GM19467 (cell line): ENCODE data around the gene ZDHHC4.
"Not testable (repeated sequence)": the region's sequence is repeated elsewhere in the genome, so short reads cannot be mapped to it uniquely, and the experiment has no call there.

Experiments
- ATAC-seq: cut with Tn5 transposase; IDR thresholded peaks from one replicate; pipeline ENCODE4 v1.9.1; 2021; ENCODE audit warnings: mild to moderate bottlenecking, moderate library complexity; ENCODE audit not compliant: unreplicated experiment

ZDHHC4 gene

DNA sequence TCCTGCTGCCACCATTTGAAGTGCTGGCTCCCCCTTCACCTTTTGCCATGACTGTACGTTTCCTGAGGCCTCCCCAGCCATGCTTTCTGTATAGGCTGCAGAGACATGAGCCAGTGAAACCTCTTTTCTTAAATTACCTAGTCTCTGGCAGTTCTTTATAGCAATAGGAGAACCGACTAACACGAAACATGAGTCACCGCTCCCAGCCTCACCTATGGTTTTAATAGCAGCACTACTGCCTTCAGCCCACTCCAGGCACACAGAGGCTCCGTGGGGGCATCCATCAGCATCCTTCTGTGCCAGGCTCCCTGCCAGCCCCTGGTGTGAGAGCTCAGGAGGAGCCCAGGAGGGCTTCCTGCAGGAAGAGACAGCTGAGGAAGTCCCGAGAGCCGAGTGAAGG is 54.4 kb downstream of the ZDHHC4 start:
- ATAC-seq = no peak

DNA sequence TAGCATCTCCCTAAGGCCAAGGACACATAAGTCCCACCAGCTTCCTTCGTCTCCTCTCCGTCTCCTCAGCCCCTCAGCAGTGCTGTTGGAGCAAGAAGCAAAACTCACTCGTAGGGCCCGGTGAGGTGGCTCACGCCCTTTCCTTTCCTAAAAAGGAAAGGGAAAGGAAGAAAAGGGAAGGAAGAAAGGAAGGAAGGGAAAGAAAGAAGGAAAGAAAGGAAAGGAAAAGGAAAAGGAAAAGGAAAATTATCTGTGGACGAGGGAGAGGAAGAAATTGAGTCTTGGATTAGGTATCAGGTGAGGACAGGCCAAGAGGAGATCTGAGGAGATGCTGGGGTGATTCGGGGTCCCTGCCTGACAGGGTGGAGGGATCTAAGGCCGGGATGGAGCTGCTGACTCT is 56.8 kb downstream of the ZDHHC4 start:
- ATAC-seq = no peak

DNA sequence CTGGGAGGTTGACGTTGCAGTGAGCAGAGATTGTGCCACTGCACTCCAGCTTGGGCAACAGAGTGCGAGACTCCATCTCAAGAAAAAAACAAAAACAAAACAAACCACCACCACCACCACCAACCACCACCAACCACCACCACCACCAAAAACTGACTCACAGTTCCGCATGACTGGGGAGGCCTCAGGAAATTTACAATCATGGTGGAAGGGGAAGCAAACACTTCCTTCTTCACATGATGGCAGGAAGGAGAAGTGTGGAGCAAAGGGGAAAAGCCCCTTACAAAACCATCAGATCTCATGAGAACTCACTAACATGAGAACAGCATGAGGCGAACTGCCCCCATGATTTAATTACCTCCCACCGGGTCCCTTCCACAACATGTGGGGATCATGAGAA is 57.7 kb downstream of the ZDHHC4 start:
- not testable (repeated sequence) for ATAC-seq

DNA sequence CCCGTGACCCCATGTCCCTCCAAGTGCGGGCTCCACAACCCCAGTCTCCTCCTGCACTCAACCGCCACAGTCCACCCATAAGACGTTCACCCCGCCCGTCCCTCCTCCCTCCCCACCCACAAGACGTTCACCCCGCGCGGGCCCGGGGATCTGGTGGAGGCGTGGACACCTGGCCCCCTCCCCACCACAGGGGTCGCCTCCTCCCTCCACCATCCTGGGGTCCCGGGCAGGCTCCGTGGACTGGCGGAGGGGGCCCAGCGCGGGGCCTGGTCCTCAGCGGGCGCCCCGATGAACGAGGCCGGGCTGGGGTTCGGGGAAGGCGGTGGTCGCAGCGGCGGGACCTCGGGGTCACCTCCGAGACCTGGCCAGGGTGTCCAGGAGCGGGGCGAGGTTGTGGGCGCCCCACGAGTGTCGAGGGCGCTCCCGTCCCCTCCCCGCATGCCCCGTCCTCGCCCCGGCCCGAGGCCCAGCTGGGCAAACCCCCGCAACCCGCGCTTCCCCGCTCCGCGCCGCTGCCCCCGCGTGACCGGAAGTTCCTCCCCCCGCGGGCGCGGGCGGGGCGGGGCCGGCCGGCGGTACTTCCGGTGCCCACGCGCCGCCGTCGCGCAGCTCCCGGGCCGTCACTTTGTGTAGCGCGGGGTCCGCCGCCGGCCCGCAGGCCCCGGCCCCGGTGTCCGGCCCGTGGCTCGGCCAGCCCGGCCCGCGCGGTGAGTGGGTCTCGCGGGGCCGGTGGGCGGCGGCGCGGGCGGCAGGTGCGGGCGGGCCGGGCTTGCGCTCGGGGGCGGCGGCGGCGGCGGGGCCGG is 59.7 kb downstream of the ZDHHC4 start, which contains the start of gene ZNF316:
ZNF316 (plus strand) TSS at position 578 of the 803 bp plus-strand sequence. CDS start 5,092 bp downstream, outside the sequence.
- ATAC-seq = peak; percentile 49

DNA sequence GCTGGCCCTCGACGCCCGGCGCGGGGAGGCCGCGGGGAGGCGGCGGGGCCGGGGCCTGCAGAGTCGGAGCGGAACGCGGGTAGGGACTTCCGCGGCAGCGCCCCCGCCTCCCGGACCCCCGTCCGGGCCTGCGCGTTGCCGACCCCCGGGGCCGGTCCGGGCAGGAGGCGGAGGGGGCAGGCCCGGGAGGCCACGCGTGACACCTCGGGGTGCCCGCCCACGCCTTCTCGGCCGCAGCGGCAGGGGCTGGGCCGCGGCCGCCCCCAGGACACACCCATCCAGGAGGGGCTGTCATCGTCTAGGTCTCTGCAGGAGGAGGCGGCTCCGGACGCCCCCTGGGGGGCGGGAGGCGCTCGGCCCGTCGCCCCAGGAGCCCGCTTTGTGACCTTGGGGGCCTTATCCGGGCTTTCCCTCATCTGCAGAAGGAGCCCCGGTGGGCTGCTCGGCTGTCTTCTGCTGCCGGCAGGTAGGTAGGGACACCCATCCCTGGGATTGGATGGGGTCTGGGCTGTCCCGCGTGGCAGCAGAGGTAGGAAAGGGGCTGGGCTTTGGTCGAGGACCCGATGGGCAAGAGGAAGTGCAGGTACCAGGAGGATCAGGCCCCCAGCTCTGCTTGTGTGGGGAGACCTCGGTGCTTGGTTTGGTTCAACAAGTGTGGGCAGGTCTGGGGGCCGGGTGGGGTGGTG is 60.4 kb downstream of the ZDHHC4 start:
- ATAC-seq = peak; percentile 83
